Caco-2 (cell line): ENCODE data around the gene WDR3. TPM values are rescaled to one million over a fixed set of nuclear protein-coding genes. Genes with fewer than 3 reads are reported as not detected.

ENCODE experiments used
- BruUV-seq: library from RNA; stranded (reverse); fragments of 400-500 nt; replicated peaks from 2 replicates; lab custom pipeline; 2021; lab: Mats Ljungman, UMichigan
- CTCF ChIA-PET: fragments of 300-600 bp; sonication (Branson Sonifier 250); formaldehyde crosslinking; loops from one replicate; lab custom pipeline; 2022; ENCODE audit warnings: antibody characterized with exemption; lab: Charles Lee
- POLR2A ChIA-PET: fragments of 300-600 bp; sonication (Branson Sonifier 250); formaldehyde crosslinking; loops from one replicate; lab custom pipeline; 2022; ENCODE audit warnings: antibody characterized with exemption; lab: Charles Lee
- DNase-seq, 2 experiments: peaks; one replicate each; pipeline versions ENCODE4 v3.0.0 to v3.0.0-alpha.2; 2020 to 2022
- H3K27me3 ChIP-seq: replicated peaks from 2 replicates; pipeline ENCODE4 v1.6.0; 2011; ENCODE audit warnings: low read length; ENCODE audit not compliant: control insufficient read depth, insufficient read depth
- H3K36me3 ChIP-seq: 2 replicates; pipeline ENCODE4 v1.5.1; 2011; ENCODE audit warnings: low read length; ENCODE audit not compliant: control insufficient read depth, insufficient read depth
- H3K4me1 ChIP-seq: fragments of 250-450 bp; sonication (Bioruptor Pico); 2 replicates; pipeline ENCODE4 v1.5.1; 2020; ENCODE audit warnings: mild to moderate bottlenecking
- H3K4me3 ChIP-seq: 2 replicates; pipeline ENCODE4 v1.5.1; 2011; ENCODE audit warnings: low read depth, mild to moderate bottlenecking, control low read depth, low read length
- H3K9me3 ChIP-seq: fragments of 250-450 bp; sonication (Bioruptor Pico); 2 replicates; pipeline ENCODE4 v1.5.1; 2020; ENCODE audit warnings: mild to moderate bottlenecking, moderate library complexity
- H3K27ac Mint-ChIP-seq: one replicate; pipeline ENCODE4 v1.8.0; 2022; ENCODE audit warnings: mixed read lengths; ENCODE audit not compliant: unreplicated experiment
- H3K27me3 Mint-ChIP-seq: one replicate; pipeline ENCODE4 v1.8.0; 2022; ENCODE audit warnings: mixed read lengths; ENCODE audit not compliant: insufficient read depth, unreplicated experiment
- H3K36me3 Mint-ChIP-seq: one replicate; pipeline ENCODE4 v1.8.0; 2022; ENCODE audit warnings: mild to moderate bottlenecking, mixed read lengths; ENCODE audit not compliant: insufficient read depth, unreplicated experiment
- H3K4me1 Mint-ChIP-seq: one replicate; pipeline ENCODE4 v1.8.0; 2022; ENCODE audit warnings: low read depth, mixed read lengths; ENCODE audit not compliant: unreplicated experiment
- H3K4me3 Mint-ChIP-seq: one replicate; pipeline ENCODE4 v1.8.0; 2022; ENCODE audit warnings: mild to moderate bottlenecking, moderate library complexity, mixed read lengths; ENCODE audit not compliant: unreplicated experiment
- H3K9me3 Mint-ChIP-seq: one replicate; pipeline ENCODE4 v1.8.0; 2022; ENCODE audit warnings: mixed read lengths; ENCODE audit not compliant: unreplicated experiment
- intact Hi-C: fragments of 100-400 bp; cut with micrococcal nuclease; formaldehyde crosslinking; loops from one replicate; pipeline ENCODE4 v1.10.0; 2022; ENCODE audit not compliant: unreplicated experiment
- total RNA-seq: library from RNA; stranded (reverse); gene quantifications from 2 replicates; pipeline ENCODE4 v1.2.3, GENCODE V29; 2022
- TF ChIP-seq, protein P1 (sequence below), 2 experiments: fragments of 200-600 bp in 1 of 2; IDR thresholded peaks; 1 replicate in 1 of 2; 2 replicates in 1 of 2; pipeline versions ENCODE4 v1.5.1 to v1.8.0; 2011 to 2022; ENCODE audit warnings: antibody characterized with exemption in 1 of 2, control low read depth in 1 of 2, inconsistent platforms in 1 of 2, low read depth in 1 of 2, low read length in 1 of 2, mild to moderate bottlenecking in 1 of 2, moderate library complexity in 1 of 2; ENCODE audit not compliant: insufficient read depth in 1 of 2, severe bottlenecking in 1 of 2, unreplicated experiment in 1 of 2

Gene WDR3
- total RNA-seq, 1 experiment from 2014 or later: 27.0 TPM

DNA sequence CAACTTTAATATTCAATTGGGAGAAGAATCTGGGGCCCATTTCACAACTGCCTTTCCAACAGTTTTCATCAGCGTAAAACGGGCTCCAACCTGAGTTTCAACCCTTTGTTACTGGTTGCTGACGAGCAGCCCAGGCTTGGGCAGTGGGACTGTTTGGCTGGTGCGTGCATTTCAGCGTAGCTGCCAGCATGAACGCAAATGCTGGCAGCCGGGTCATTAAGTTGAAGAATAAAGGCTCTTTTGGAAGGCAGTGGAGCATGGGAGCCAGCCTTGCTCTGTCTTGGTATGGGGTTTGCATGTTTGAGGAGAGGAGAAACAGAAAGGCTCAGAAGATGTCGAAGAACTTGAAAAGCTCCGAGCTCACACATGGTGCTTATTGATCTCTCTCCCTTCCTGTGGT, 40.7 kb downstream of the WDR3 start:
- H3K4me1 Mint-ChIP-seq: no peaks in the 10 kb centered on the region
- TF ChIP-seq, protein P1, sequence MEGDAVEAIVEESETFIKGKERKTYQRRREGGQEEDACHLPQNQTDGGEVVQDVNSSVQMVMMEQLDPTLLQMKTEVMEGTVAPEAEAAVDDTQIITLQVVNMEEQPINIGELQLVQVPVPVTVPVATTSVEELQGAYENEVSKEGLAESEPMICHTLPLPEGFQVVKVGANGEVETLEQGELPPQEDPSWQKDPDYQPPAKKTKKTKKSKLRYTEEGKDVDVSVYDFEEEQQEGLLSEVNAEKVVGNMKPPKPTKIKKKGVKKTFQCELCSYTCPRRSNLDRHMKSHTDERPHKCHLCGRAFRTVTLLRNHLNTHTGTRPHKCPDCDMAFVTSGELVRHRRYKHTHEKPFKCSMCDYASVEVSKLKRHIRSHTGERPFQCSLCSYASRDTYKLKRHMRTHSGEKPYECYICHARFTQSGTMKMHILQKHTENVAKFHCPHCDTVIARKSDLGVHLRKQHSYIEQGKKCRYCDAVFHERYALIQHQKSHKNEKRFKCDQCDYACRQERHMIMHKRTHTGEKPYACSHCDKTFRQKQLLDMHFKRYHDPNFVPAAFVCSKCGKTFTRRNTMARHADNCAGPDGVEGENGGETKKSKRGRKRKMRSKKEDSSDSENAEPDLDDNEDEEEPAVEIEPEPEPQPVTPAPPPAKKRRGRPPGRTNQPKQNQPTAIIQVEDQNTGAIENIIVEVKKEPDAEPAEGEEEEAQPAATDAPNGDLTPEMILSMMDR (IDR thresholded peaks at IDR 0.05; ENCODE audit: insufficient read depth in 1 of 2, low read depth in 1 of 2, low read length in 1 of 2, severe bottlenecking in 1 of 2, unreplicated experiment in 1 of 2): no peak
- Histone ChIP-seq H3K9me3 (no peaks in the 10 kb centered on the region), H3K27me3 (no peaks in the 10 kb centered on the region), H3K36me3 (no peaks in the 10 kb centered on the region), H3K4me1 (no peaks in the 10 kb centered on the region), H3K4me3 (no peak overlapping the region)
- no peak overlapping the region for H3K4me3 Mint-ChIP-seq
- ChIA-PET CTCF (no interaction called here), POLR2A (no interaction called here)
- DNase-seq: no peak
- intact Hi-C loops: no loop called here
- no peak overlapping the region for H3K27ac Mint-ChIP-seq
- H3K9me3 Mint-ChIP-seq: no peaks in the 10 kb centered on the region
- H3K36me3 Mint-ChIP-seq: peaks cover 4% of the 10 kb centered on the region
- BruUV-seq: no TSS peak
- H3K27me3 Mint-ChIP-seq: no peaks in the 10 kb centered on the region

GRCh38 chr1:117971777-117972176, 42.2 kb downstream of the WDR3 start:
- H3K9me3 Mint-ChIP-seq: no peaks in the 10 kb centered on the region
- no peak overlapping the region for H3K4me3 Mint-ChIP-seq
- Histone ChIP-seq H3K27me3 (no peaks in the 10 kb centered on the region), H3K9me3 (no peaks in the 10 kb centered on the region), H3K4me3 (no peak overlapping the region), H3K36me3 (no peaks in the 10 kb centered on the region), H3K4me1 (no peaks in the 10 kb centered on the region)
- TF ChIP-seq, protein P1 (IDR thresholded peaks at IDR 0.05; ENCODE audit: insufficient read depth in 1 of 2, low read depth in 1 of 2, low read length in 1 of 2, severe bottlenecking in 1 of 2, unreplicated experiment in 1 of 2): no peak
- H3K27ac Mint-ChIP-seq: no peak overlapping the region
- ChIA-PET POLR2A (no interaction called here), CTCF (no interaction called here)
- BruUV-seq: no TSS peak
- H3K4me1 Mint-ChIP-seq: no peaks in the 10 kb centered on the region
- no peaks in the 10 kb centered on the region for H3K36me3 Mint-ChIP-seq
- intact Hi-C loops: no loop called here
- DNase-seq: no peak
- H3K27me3 Mint-ChIP-seq: no peaks in the 10 kb centered on the region

GRCh38 chr1:117976381-117976780, 46.8 kb downstream of the WDR3 start:
- H3K27ac Mint-ChIP-seq: no peak overlapping the region
- no TSS peak for BruUV-seq
- no peaks in the 10 kb centered on the region for H3K36me3 Mint-ChIP-seq

More at GRCh38 chr1:117976381-117976780, 46.8 kb downstream of the WDR3 start:
- ChIA-PET CTCF (no interaction called here), POLR2A (no interaction called here)
- no peaks in the 10 kb centered on the region for H3K9me3 Mint-ChIP-seq
- H3K4me3 ChIP-seq: no peak overlapping the region
- no peaks in the 10 kb centered on the region for H3K27me3 Mint-ChIP-seq
- no peaks in the 10 kb centered on the region for H3K4me1 ChIP-seq
- no peak for DNase-seq
- no peak overlapping the region for H3K4me3 Mint-ChIP-seq
- H3K27me3 ChIP-seq: no peaks in the 10 kb centered on the region
- no peaks in the 10 kb centered on the region for H3K9me3 ChIP-seq
- intact Hi-C loops: no loop called here
- TF ChIP-seq, protein P1 (IDR thresholded peaks at IDR 0.05; ENCODE audit: insufficient read depth in 1 of 2, low read depth in 1 of 2, low read length in 1 of 2, severe bottlenecking in 1 of 2, unreplicated experiment in 1 of 2): no peak
- H3K4me1 Mint-ChIP-seq: no peaks in the 10 kb centered on the region
- H3K36me3 ChIP-seq: no peaks in the 10 kb centered on the region
